NCI-H1092 (cell line): ENCODE results near the gene ZNF420.
A peak's percentile ranks its signal among the peaks of the same experiment; 100 is the strongest.
"Not testable (repeated sequence)": the region's sequence is repeated elsewhere in the genome, so short reads cannot be mapped to it uniquely, and the experiment has no call there.

ENCODE experiments used
- DNase-seq: peaks from one replicate; lab custom pipeline; 2025; lab: John Stamatoyannopoulos, UW

ZNF420 gene

DNA sequence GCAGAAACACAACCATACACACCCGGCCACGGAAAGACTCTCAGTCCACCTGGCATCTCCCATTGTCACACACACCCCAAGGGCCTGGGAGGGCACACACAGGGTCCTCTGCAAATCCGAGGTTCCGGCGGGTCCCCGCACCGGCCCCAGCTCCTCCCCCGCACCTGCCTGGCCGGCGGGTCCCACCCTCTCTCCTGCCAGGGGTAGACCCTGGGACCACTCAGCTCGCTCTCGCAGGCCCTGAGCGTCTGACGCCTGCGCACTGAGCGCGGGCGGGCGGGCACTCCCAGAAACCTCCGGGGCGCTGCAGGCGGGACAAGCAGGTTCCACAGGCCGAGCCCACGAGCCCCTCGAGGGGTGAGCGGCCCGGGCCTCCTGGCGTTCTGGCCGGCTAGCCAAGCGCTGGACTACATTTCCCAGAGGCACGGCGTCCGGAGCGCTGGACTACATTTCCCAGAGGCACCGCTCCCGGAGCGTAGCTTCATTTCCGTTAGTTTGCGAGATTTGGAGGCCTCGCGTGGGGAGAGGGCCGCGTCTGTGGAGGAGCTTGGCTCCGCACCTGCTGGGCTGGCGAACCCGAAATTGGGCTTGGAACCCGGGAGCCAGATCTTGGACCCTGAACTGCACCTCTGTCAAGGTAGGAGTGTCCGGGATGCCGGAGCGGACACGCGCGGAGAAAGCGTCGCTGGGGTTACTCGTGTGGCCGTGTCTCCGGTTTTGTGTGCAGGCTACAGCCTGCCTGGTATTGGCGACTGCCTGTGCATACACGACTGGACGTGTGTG lies at the start of gene ZNF420:
Gene ZNF420 (plus strand): TSS at position 500 of the 783 bp plus-strand sequence. CDS start 10,686 bp downstream, outside the sequence.
- DNase-seq: peak; percentile 94

DNA sequence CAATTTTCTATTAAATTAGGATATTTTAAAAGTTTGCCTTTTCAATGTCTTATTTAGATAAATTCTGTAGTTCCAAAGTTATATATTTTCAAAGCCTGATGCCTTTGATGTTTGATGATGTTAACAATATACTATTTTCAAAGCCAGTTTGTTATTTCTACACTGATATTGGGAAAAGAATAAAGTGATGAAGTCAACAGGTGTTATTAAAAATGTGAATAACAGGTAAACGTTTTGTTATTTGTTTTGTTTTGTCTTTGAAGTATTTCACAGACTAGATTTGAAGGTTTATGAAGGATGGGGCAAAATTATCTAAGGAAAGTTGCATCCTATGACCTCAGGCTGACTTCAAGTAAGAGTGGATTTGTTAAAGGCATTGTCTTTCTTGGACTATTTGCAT lies 33.1 kb upstream of the ZNF420 start:
- no peak for DNase-seq

DNA sequence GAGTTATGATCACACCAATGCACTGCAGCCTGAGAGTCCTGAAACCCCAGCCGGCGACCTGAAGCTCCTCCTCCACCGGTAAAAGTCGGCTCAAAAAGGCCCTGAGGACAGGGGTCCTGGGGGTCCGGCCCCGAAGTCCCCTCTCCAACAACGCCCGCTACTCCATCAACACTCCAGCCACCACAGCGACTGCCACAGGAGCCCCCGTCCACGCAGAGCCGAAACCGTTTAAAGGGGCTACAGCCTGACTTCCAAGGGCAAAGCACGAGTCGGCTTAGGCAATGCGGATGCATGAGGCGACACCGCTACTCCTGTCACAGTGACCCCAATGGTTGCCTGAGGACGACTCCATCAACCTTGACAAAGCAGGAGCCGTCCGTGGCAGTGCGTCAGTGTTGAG lies 22.9 kb upstream of the ZNF420 start:
- no peak for DNase-seq

DNA sequence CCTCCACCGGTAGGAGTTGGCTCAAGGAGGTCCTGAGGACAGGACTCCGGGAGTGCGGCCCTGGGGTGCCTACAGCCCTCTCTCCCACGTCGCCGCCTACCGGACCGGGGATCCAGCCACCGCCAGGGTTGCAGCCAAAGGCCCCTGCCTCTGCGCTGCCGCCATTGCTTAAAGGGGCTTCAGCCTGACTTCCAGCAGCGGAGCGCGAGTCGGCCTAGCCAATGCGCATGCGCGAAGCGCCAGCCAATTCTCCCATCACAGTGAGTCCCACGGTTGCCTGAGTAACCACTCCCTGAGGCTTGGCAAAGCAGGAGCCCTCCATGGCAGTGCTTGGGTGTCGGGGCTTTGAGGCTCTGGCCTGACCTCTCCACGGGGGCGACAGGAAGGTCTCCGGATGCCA lies 21.5 kb upstream of the ZNF420 start:
- no peak for DNase-seq

DNA sequence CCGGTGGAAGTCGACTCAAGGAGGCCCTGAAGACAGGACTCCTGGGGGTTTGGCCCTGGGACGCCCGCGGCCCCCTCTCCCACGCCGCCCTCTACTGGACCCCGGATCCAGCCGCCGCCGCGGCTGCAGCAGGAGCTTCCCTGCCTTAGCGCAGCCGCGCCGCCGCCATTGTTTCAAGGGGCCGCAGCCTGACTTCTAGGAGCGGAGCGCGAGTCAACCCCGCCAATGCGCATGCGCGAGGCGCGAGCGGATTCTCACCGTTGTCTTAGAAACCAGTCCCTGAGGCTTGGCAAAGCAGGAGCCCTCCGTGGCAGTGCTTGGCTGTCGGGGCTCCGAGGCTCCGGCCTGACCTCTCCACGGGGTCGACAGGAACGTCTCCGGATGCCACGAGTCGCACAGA lies 19.1 kb upstream of the ZNF420 start:
- no peak for DNase-seq

DNA sequence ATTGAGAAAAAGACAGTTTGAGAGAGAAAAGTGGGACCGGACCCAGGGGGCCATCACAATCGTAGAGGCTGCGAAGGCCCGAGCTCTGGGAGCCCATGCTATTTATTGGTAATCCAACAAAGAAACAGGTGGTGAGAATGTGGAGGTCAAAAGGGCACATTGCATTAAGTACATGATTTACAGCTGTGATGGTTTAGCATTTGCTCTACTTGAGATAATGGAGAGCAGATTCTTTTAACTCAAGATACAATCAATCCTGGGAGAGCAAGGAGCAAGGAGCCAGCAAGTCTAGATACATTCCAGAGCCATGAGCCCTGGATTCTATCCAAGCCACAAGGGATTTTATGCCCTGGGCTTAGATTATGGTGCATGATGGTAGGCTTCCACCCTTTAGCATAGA lies 13.3 kb upstream of the ZNF420 start:
- not testable (repeated sequence) for DNase-seq

DNA sequence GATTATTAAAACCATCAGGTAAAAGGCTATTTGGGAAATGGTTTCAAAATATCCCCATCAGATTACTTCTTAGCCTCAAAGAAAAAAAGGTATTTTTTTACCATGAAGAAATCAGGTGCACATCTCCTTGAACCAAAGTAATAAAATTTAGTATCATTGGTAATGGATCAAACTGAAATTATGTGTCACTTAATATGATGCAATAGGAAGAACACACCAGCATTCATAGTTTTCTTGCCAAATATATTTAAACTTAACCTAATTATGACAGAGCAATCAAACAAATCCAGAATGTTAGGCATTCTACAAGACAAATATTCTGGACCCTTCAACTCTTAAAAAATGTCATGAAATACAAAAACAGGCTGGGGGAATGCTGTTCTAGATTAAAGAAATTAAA lies 4.1 kb upstream of the ZNF420 start:
- no peak for DNase-seq

DNA sequence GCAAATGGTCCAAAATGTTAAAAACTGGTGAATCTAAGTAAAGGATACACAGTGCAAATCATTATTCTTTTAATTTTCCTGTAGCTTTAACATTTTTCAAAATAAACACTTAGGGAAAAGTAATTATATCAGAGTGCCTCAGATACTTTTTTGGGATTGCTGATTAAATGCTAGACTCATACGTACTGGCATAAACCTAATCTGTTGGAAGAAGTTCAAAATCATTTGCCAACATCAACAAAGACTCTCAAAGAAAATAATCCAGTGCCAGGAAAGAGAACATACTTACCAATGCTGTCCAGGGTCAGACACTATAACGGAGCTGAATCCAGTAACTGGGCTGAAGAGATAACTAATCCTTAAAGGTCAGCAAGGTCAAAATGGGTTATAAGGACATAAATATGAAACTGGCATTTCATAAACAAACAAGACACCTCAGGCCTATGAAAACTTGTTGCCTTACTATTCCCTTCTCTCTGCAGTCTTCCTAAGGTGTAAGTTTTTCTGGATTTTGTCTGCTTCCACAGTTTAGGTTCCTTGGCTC lies 3.3 kb upstream of the ZNF420 start:
- no peak for DNase-seq

DNA sequence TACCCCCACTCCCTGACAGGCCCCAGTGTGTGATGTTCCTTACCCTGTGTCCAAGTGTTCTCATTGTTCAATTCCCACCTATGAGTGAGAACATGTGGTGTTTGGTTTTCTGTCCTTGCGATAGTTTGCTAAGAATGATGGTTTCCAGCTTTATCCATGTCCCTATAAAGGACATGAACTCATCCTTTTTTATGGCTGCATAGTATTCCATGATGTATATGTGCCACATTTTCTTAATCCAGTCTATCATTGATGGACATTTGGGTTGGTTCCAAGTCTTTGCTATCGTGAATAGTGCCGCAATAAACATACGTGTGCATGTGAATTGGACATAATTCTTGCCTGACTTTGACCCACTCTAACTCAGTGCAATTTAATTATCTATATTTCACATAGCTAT lies 1.7 kb upstream of the ZNF420 start:
- not testable (repeated sequence) for DNase-seq

DNA sequence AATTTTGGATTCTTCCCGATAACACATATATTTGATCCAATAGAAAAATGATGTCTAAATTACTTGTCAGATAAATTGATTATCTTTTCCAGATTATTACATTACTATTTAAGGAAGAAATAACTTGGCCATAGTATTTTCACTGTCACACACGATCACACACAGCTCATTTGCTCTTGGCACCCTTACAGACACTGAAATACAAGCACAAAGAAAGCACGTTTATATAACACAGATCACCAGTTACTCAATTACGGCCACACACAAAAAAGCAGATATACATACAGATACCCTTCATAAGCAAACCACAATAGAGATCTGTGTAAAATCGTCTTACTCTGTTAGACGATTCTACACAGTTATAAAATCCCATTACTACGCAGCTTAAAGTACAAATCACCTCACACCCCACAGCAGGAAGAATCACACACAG lies 716 bp upstream of the ZNF420 start:
- DNase-seq: peak; percentile 28

DNA sequence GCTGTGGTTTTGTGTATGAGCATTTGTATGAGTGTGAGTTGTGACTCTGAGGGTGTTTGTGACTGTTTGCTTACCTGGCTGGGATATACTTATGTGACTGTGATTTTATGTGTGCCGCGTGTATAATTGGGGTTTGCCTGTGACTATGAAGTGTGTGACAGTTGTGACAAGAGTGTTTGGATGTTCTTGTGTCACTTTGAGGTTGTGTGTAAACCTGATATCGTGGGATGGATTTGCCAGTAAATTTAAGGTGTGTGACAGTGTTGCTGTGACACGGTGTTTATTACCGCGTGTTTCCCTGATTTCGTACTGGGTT lies 442 bp downstream of the ZNF420 start:
- no peak for DNase-seq

DNA sequence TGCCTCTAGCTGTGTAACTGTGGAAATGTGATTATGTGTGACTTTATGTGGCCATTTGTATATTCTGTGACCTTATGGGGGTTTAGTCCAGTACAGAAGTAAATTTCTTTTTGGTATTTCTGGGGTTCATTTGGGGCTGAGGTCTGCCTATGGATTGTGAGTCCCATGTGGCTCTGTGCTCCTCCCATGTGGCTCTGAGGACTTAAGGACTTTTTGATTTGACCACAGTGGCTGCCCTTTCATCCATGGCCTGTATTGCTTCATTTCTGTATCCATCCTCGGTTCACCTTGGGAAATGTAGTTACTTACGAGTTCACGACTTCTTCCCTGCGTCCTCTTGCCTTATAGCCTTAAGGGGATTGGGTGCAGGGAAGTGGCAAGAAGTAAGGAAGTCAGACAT lies 1.0 kb downstream of the ZNF420 start:
- no peak for DNase-seq

DNA sequence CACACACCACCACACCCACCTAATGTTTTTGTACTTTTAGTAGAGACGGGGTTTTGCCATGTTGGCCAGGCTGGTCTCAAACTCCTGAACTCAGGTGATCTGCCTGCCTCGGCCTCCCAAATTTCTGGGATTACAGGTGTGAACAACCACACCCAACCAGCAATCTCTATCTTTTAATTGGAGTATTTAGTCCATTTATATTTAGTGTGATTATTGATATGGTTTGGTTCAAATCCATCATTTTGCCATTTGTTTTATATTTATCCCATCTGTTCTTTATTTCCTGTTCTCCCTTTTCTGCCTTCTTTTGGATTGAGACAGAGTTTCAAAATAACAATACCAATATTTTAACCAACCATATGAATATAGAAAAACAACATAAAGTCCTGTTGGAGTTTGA lies 4.1 kb downstream of the ZNF420 start:
- no peak for DNase-seq

DNA sequence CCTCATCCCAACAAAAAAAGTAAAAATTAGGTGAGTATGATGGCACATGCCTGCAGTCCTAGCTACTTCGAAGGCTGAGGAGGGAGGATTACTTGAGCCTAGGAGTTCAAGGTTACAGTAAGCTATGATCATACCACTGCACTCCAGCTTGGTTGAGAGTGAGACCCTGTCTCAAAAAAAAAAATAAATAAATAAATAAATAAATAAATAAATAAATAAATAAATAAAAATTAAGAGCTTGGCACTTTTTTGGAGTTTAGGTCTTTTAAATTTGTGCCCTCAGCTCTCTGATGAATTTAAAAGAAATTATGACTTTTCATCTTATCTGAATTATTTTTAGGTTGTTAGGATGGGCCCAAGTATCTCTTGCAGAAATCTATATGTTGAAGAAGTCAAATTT lies 8.9 kb downstream of the ZNF420 start:
- no peak for DNase-seq

DNA sequence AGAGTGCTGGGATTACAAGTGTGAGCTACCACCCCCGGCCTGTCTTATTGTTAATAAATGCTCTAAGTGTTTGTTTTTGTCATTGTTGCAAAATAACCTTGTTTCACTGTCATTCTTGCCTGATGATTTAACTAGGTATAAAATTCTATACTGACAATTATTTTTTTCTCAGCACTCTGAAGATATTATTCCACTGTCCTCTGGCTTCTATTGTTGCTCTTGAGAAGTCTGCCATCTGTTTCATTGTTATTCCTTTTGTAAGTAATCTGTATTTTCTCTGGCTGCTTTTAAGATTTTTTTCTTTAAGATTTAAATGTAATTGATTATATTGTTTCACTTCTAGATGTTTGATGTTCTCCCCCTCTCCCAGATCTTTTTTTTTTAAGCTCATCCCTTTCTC lies 17.6 kb downstream of the ZNF420 start:
- no peak for DNase-seq

DNA sequence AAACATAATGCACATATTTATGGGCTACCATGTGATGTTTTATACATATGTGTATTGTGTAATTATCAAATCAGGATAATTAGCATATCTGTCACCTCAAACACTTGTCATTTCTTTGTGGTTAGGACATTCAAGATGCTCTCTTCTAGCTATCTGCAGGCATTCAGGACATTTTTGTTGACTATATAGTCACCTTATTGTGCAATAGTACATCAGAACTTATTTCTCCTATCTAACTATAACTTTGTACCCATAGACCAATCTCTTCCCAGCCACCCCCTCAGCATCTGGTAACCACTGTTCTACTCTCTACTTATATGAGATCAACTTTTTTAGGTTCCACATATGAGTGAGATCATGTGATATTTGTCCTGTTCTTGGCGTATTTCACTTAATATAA lies 20.3 kb downstream of the ZNF420 start:
- DNase-seq: no peak

DNA sequence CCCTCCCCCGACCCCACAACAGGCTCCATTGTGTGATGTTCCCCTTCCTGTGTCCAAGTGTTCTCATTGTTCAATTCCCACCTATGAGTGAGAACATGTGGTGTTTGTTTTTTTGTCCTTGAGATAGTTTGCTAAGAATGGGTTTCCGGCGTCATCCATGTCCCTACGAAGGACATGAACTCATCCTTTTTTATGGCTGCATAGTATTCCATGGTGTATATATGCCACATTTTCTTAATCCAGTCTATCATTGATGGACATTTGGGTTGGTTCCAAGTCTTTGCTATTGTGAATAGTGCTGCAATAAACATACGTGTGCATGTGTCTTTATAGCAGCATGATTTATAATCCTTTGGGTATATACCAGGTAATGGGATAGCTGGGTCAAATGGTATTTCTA lies 25.9 kb downstream of the ZNF420 start:
- not testable (repeated sequence) for DNase-seq

DNA sequence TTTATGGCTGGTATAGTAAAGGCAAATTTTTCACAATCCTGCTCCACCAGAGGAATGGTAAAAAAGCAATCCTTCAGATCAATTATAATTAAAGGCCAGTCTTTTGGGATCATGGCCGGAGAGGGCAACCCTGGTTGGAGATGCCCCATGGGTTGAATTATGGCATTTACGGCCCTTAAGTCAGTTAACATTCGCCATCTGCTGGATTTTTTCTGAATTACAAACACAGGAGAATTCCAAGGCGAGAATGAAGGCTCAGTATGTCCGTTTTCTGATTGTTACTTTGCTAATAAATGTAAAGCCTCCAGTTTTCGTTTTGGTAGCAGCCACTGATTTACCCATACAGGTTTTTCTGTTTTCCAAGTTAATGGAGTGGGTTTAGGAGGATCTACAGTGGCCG lies 33.5 kb downstream of the ZNF420 start:
- DNase-seq: not testable (repeated sequence)

DNA sequence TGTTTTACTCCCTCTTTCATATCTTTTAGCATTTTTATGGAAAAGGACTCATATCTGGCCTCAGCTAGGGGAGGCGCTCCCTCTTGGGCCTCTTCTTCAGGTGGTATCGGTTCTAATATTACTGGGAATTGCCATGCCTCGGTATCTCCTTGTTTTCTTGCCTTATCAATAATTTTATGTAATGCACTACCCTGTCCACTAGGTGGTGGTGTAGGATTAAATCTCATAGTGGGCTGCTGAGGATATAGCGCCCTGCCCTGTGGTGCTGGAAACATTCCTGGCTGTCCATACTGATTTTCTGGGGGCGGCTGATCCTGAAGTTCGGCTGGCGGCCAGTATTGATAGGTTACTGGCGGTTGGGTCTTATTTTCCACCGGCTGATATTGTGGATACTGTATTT lies 35.8 kb downstream of the ZNF420 start:
- no peak for DNase-seq

DNA sequence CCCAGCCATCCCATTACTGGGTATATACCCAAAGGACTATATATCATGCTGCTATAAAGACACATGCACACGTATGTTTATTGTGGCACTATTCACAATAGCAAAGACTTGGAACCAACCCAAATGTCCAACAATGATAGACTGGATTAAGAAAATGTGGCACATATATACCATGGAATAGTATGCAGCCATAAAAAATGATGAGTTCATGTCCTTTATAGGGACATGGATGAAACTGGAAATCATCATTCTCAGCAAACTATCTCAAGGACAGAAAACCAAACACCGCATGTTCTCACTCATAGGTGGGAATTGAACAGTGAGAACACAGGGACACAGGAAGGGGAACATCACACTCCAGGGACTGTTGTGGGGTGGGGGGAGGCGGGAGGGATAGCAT lies 43.9 kb downstream of the ZNF420 start:
- not testable (repeated sequence) for DNase-seq

DNA sequence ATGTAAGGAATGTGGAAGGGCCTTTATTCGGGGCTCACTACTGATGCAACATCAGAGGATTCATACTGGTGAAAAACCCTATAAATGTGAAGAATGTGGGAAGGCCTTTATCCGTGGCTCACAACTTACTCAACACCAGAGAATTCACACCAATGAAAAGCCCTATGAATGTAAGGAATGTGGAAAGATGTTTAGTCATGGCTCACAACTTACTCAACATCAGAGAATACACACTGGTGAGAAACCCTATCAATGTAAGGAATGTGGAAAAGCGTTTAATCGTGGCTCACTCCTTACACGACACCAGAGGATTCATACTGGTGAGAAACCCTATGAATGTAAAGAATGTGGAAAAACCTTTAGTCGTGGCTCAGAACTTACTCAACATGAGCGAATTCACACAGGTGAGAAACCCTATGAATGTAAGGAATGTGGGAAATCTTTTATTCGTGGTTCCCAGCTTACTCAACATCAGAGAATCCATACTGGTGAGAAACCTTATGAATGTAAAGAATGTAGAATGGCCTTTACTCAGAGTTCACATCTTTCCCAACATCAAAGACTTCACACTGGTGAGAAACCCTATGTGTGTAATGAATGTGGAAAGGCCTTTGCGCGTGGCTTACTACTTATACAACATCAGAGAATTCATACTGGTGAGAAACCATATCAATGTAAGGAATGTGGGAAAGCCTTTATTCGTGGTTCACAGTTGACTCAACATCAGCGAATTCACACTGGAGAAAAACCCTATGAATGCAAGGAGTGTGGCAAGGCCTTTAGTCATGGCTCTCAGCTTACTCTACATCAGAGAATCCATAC lies 50.0 kb downstream of the ZNF420 start:
- no peak for DNase-seq

DNA sequence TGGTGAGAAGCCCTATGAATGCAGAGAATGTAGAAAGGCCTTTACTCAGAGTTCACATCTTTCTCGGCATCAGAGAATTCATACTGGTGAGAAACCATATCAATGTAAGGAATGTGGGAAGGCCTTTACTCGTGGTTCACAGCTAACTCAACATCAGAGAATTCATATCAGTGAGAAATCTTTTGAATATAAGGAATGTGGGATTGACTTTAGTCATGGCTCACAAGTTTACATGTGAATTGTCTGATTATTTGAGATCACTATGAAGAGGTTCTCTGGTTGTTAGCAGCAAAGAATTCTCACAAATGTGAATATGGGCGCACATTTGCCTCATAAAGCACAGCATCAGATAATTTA lies 50.6 kb downstream of the ZNF420 start:
- no peak for DNase-seq

DNA sequence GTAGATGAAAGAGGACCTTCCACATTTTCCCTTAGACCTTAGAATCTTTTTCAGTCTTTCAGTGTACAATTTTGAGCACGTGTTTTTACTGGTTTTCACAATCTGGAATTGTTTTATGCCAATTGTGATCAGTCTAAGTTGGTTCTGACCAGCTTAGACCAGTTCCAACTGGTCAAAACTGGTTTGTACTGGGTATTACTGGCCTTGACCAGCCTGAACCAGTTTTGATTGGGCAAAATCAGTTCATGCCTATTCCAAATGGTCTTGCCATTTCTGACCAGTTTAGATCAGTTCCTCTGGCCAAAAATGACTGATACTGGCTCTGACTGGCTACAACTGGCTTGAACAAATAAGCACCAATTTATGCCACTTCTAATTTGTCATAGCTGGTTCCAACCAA lies 57.9 kb downstream of the ZNF420 start:
- no peak for DNase-seq
